Spleen (tissue), 7 donors: ENCODE measurements around the gene CNNM3.

Source experiments
- POLR2A ChIP-seq, 3 donors: fragments of 450-650 bp; IDR thresholded peaks; one replicate each; pipeline ENCODE4 v1.5.1; 2017; ENCODE audit warnings: antibody characterized with exemption in 3 of 3, mild to moderate bottlenecking in 1 of 3
- TF ChIP-seq, protein P1 (sequence below), 11 experiments: fragments of 200-600 bp in 7 of 11; fragments of 450-650 bp in 4 of 11; sonication (generic) in 4 of 11; IDR thresholded peaks in 8 of 11; conservative IDR thresholded peaks in 3 of 11; 1 replicate in 7 of 11; 2 replicates in 4 of 11; pipeline versions ENCODE4 v1.4.0 to v1.8.0; 2016 to 2021; ENCODE audit warnings: antibody characterized with exemption in 11 of 11, inconsistent platforms in 4 of 11, mild to moderate bottlenecking in 1 of 11
- donor health status: DM: no; HTN: no; CAD: no; lungs with moderate emphysema.
- donor health status: DM: no; HTN: no; CAD: no.
- donor health status: DM: no; HTN: no; CAD: no.

- TF ChIP-seq, protein P1, sequence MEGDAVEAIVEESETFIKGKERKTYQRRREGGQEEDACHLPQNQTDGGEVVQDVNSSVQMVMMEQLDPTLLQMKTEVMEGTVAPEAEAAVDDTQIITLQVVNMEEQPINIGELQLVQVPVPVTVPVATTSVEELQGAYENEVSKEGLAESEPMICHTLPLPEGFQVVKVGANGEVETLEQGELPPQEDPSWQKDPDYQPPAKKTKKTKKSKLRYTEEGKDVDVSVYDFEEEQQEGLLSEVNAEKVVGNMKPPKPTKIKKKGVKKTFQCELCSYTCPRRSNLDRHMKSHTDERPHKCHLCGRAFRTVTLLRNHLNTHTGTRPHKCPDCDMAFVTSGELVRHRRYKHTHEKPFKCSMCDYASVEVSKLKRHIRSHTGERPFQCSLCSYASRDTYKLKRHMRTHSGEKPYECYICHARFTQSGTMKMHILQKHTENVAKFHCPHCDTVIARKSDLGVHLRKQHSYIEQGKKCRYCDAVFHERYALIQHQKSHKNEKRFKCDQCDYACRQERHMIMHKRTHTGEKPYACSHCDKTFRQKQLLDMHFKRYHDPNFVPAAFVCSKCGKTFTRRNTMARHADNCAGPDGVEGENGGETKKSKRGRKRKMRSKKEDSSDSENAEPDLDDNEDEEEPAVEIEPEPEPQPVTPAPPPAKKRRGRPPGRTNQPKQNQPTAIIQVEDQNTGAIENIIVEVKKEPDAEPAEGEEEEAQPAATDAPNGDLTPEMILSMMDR (IDR thresholded peaks at IDR 0.05 in 8 of 11, conservative IDR thresholded peaks at IDR 0.05 in 3 of 11), result no peak
- TF ChIP-seq POLR2A (IDR thresholded peaks at IDR 0.05), result no peak
Measured at GRCh38 chr2:96880891-96881273, 64.8 kb downstream of the CNNM3 start.
